GM21737 (cell line): ENCODE results near the gene LCA5.
"Not testable (repeated sequence)": the region's sequence is repeated elsewhere in the genome, so short reads cannot be mapped to it uniquely, and the experiment has no call there.

ENCODE experiments used
- ATAC-seq: cut with Tn5 transposase; IDR thresholded peaks from one replicate; pipeline ENCODE4 v1.9.1; 2021; ENCODE audit warnings: mild to moderate bottlenecking, moderate library complexity; ENCODE audit not compliant: unreplicated experiment

The LCA5 gene

GRCh38 chr6:79536954-79537747 is at the start of gene LCA5:
Gene LCA5, minus strand, starts transcription at chr6:79537430. Its CDS starts 18,536 bp downstream, at chr6:79518894.
- peak; percentile 100 for ATAC-seq

GRCh38 chr6:79586548-79586947 is 49.3 kb upstream of the LCA5 start:
- ATAC-seq: no peak

GRCh38 chr6:79584332-79584731 is 47.1 kb upstream of the LCA5 start:
- ATAC-seq: no peak

- ATAC-seq: not testable (repeated sequence)
Observed at GRCh38 chr6:79577926-79578325, 40.7 kb upstream of the LCA5 start.

GRCh38 chr6:79574630-79575225 is 37.5 kb upstream of the LCA5 start:
- ATAC-seq: no peak

- no peak for ATAC-seq
Observed at GRCh38 chr6:79574174-79574573, 36.9 kb upstream of the LCA5 start.

- peak; percentile 35 for ATAC-seq
Observed at GRCh38 chr6:79571030-79571367, 33.8 kb upstream of the LCA5 start.

GRCh38 chr6:79570129-79571029 is 33.1 kb upstream of the LCA5 start:
- peak; percentile 81 for ATAC-seq

GRCh38 chr6:79568996-79569395 is 31.8 kb upstream of the LCA5 start:
- no peak for ATAC-seq

- ATAC-seq: no peak
Observed at GRCh38 chr6:79564636-79565035, 27.4 kb upstream of the LCA5 start.

- no peak for ATAC-seq
Observed at GRCh38 chr6:79559706-79560105, 22.5 kb upstream of the LCA5 start.

- ATAC-seq: no peak
Observed at GRCh38 chr6:79557673-79558467, 20.6 kb upstream of the LCA5 start.

- ATAC-seq: no peak
Observed at GRCh38 chr6:79554305-79554704, 17.1 kb upstream of the LCA5 start.

- ATAC-seq: no peak
Observed at GRCh38 chr6:79551401-79551800, 14.2 kb upstream of the LCA5 start.

GRCh38 chr6:79548304-79548703 is 11.1 kb upstream of the LCA5 start:
- no peak for ATAC-seq

GRCh38 chr6:79546186-79546585 is 9.0 kb upstream of the LCA5 start:
- ATAC-seq: no peak

- peak; percentile 85 for ATAC-seq
Observed at GRCh38 chr6:79544939-79545450, 7.8 kb upstream of the LCA5 start.

GRCh38 chr6:79544299-79544927 is 7.2 kb upstream of the LCA5 start:
- peak; percentile 66 for ATAC-seq

GRCh38 chr6:79543886-79544285 is 6.7 kb upstream of the LCA5 start:
- ATAC-seq: peak; percentile 12

GRCh38 chr6:79543411-79543810 is 6.2 kb upstream of the LCA5 start:
- ATAC-seq: no peak
